HG03432 (cell line): ENCODE results near the gene BACH2.

Experiments
- ATAC-seq: cut with Tn5 transposase; IDR thresholded peaks from one replicate; pipeline ENCODE4 v1.9.1; 2021; ENCODE audit warnings: mild to moderate bottlenecking, moderate library complexity; ENCODE audit not compliant: unreplicated experiment

BACH2 gene

GRCh38 chr6:90162648-90163387 is 133.8 kb downstream of the BACH2 start:
- no peak for ATAC-seq

- ATAC-seq, result no peak
Measured at GRCh38 chr6:90160013-90160412, 136.6 kb downstream of the BACH2 start.

- ATAC-seq, result no peak
Measured at GRCh38 chr6:90159452-90159851, 137.2 kb downstream of the BACH2 start.

- no peak for ATAC-seq
Measured at GRCh38 chr6:90158936-90159335, 137.7 kb downstream of the BACH2 start.

- ATAC-seq, result no peak
Measured at GRCh38 chr6:90157441-90157840, 139.2 kb downstream of the BACH2 start.

- no peak for ATAC-seq
Measured at GRCh38 chr6:90156861-90157260, 139.8 kb downstream of the BACH2 start.

- ATAC-seq, result no peak
Measured at GRCh38 chr6:90154755-90155470, 141.7 kb downstream of the BACH2 start.

GRCh38 chr6:90151576-90152422 is 144.8 kb downstream of the BACH2 start:
- no peak for ATAC-seq

GRCh38 chr6:90149280-90149679 is 147.4 kb downstream of the BACH2 start:
- ATAC-seq, result no peak

GRCh38 chr6:90148867-90149266 is 147.8 kb downstream of the BACH2 start:
- ATAC-seq, result no peak

- no peak for ATAC-seq
Measured at GRCh38 chr6:90146921-90147649, 149.6 kb downstream of the BACH2 start.

GRCh38 chr6:90146024-90146423 is 150.6 kb downstream of the BACH2 start:
- no peak for ATAC-seq

- ATAC-seq, result no peak
Measured at GRCh38 chr6:90144928-90145555, 151.6 kb downstream of the BACH2 start.

GRCh38 chr6:90144396-90144795 is 152.2 kb downstream of the BACH2 start:
- peak; percentile 81 for ATAC-seq

- no peak for ATAC-seq
Measured at GRCh38 chr6:90140683-90141082, 156.0 kb downstream of the BACH2 start.

- no peak for ATAC-seq
Measured at GRCh38 chr6:90139272-90139817, 157.3 kb downstream of the BACH2 start.

GRCh38 chr6:90136837-90137568 is 159.6 kb downstream of the BACH2 start:
- ATAC-seq, result no peak

- ATAC-seq, result no peak
Measured at GRCh38 chr6:90136176-90136575, 160.5 kb downstream of the BACH2 start.

- no peak for ATAC-seq
Measured at GRCh38 chr6:90135667-90136066, 161.0 kb downstream of the BACH2 start.
